HepG2 (cell line): ENCODE data around the gene TST. TPM values are rescaled to one million over a fixed set of nuclear protein-coding genes. Genes with fewer than 3 reads are reported as not detected.
A peak's percentile ranks its signal among the peaks of the same experiment; 100 is the strongest.

Experiments
- KDM2A ChIP-seq: sonication (generic); formaldehyde crosslinking; IDR thresholded peaks from 2 replicates; pipeline ENCODE4 v1.4.0; 2020; ENCODE audit warnings: low read depth, missing genetic modification reagents, borderline replicate concordance
- MBD4 ChIP-seq: IDR thresholded peaks from 2 replicates; pipeline ENCODE4 v1.6.1; 2012; ENCODE audit warnings: low read length, inconsistent platforms, borderline replicate concordance
- MBNL3 ChIP-seq: fragments of 250-450 bp; sonication (Bioruptor Pico); conservative IDR thresholded peaks from 2 replicates; pipeline ENCODE4 v1.8.0; 2022; ENCODE audit warnings: mild to moderate bottlenecking, inconsistent platforms
- MZF1 ChIP-seq: sonication (generic); formaldehyde crosslinking; IDR thresholded peaks from 2 replicates; pipeline ENCODE4 v1.8.1; 2023; ENCODE audit warnings: mild to moderate bottlenecking, missing genetic modification reagents, borderline replicate concordance
- PHF21A ChIP-seq: sonication (generic); formaldehyde crosslinking; IDR thresholded peaks from 2 replicates; pipeline ENCODE4 v1.5.0; 2020; ENCODE audit warnings: mild to moderate bottlenecking, missing genetic modification reagents
- SIX1 ChIP-seq: sonication (generic); formaldehyde crosslinking; IDR thresholded peaks from 2 replicates; pipeline ENCODE4 v1.4.0; 2020; ENCODE audit warnings: missing genetic modification reagents, borderline replicate concordance
- ZNF253 ChIP-seq: sonication (generic); formaldehyde crosslinking; IDR thresholded peaks from 2 replicates; pipeline ENCODE4 v1.8.0; 2022; ENCODE audit warnings: mild to moderate bottlenecking, missing genetic modification reagents, borderline replicate concordance
- ZNF264 ChIP-seq: sonication (generic); formaldehyde crosslinking; IDR thresholded peaks from 2 replicates; pipeline ENCODE4 v1.4.0; 2020; ENCODE audit warnings: missing genetic modification reagents
- ZNF83 ChIP-seq: sonication (generic); formaldehyde crosslinking; IDR thresholded peaks from 2 replicates; pipeline ENCODE4 v1.4.0; 2020; ENCODE audit warnings: missing genetic modification reagents, mild to moderate bottlenecking, borderline replicate concordance
- ZNF878 ChIP-seq: sonication (generic); formaldehyde crosslinking; IDR thresholded peaks from 2 replicates; pipeline ENCODE4 v1.8.1; 2023; ENCODE audit warnings: mild to moderate bottlenecking, missing genetic modification reagents, moderate library complexity
- polyA plus RNA-seq, 8 experiments: library from polyadenylated mRNA; depleted of rRNA in 3 of 8; stranded (reverse) in 7 of 8; unstranded in 1 of 8; fragments of >200 nt; fragmentation: Illumina TruSeq in 4 of 8; extraction: Trizol in 4 of 8; gene quantifications; 2 replicates each; pipeline versions ENCODE4 v1.2.1 to v1.2.3, GENCODE V29; 2011 to 2016; ENCODE audit warnings: low read depth in 4 of 8, missing spikeins in 1 of 8, mixed read lengths in 1 of 8; ENCODE audit not compliant: insufficient read depth in 1 of 8
- total RNA-seq, 5 experiments: library from RNA; depleted of rRNA; stranded (reverse); fragments of >200 nt; fragmentation: Illumina TruSeq; extraction: Trizol; gene quantifications; 2 replicates each; pipeline ENCODE4 v1.2.3, GENCODE V29; 2016; ENCODE audit warnings: low read depth in 1 of 5
- TF ChIP-seq, protein P1 (sequence below): sonication (generic); formaldehyde crosslinking; IDR thresholded peaks from 2 replicates; pipeline ENCODE4 v1.9.0; 2021; ENCODE audit warnings: missing genetic modification reagents, borderline replicate concordance
- TF ChIP-seq, protein P2 (sequence below): IDR thresholded peaks from 2 replicates; pipeline ENCODE4 v1.6.1; 2016; ENCODE audit warnings: mild to moderate bottlenecking, missing biosample characterization, missing genetic modification reagents
- TF ChIP-seq, protein P3 (sequence below): sonication (generic); formaldehyde crosslinking; IDR thresholded peaks from 2 replicates; pipeline ENCODE4 v1.5.1; 2020; ENCODE audit warnings: missing genetic modification reagents, mild to moderate bottlenecking, borderline replicate concordance
- TF ChIP-seq, protein P4 (sequence below): sonication (generic); formaldehyde crosslinking; IDR thresholded peaks from 2 replicates; pipeline ENCODE4 v1.4.0; 2020; ENCODE audit warnings: mild to moderate bottlenecking, missing genetic modification reagents
- TF ChIP-seq, protein P5 (sequence below): sonication (generic); formaldehyde crosslinking; IDR thresholded peaks from 2 replicates; pipeline ENCODE4 v1.5.1; 2020; ENCODE audit warnings: mild to moderate bottlenecking, missing genetic modification reagents, moderate library complexity

TST gene
- total and polyA plus RNA-seq, 2 of the 13 experiments (the other 11 are each of a cell fraction or from before 2014, with no cell fraction given) = 44.6 to 63.6 TPM

DNA sequence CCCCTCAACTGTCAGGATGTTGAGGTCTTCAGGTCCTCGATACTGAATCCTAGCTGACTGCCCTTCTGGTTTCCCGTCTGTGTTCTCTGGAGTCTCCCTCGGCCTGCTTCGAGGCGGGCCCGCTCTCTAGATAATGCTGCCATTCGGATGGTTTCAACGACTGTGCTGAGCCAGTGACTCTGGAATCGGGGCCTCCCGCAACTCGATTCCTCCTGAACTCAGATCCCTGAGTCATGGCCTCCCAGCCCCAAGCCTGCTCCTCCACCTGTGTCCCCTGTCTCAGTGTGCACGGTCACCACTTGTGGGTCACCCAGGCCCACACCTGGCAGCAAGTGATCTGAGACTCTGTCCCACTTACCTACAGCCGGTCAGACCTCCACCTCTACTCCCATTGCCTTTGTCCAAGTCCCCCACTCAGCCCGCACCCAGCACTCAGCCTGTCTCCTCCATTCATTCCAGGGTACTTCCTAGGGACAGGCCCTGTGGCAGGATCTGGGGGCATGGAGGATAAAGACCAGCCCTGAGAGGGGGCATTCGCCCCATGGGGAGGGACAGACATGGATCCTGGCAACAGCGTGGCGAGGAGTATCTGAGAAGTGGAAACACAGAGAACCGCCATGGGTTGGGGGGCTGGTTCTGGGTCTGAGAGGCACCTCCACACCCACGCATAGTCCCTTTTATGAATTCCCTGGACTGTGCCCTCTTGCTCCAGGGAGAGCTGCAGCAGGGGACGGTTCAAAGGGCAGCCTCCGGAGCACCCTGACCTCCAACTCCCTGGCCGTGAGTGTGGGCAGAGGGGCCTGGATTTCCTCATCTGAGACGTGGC lies 14.6 kb upstream of the TST start (continued):
- no peak for TF ChIP-seq MBNL3 (CRISPR knock-in tag)
- TF ChIP-seq ZNF253 = no peak
- TF ChIP-seq ZNF878 = no peak
- TF ChIP-seq, protein P1, sequence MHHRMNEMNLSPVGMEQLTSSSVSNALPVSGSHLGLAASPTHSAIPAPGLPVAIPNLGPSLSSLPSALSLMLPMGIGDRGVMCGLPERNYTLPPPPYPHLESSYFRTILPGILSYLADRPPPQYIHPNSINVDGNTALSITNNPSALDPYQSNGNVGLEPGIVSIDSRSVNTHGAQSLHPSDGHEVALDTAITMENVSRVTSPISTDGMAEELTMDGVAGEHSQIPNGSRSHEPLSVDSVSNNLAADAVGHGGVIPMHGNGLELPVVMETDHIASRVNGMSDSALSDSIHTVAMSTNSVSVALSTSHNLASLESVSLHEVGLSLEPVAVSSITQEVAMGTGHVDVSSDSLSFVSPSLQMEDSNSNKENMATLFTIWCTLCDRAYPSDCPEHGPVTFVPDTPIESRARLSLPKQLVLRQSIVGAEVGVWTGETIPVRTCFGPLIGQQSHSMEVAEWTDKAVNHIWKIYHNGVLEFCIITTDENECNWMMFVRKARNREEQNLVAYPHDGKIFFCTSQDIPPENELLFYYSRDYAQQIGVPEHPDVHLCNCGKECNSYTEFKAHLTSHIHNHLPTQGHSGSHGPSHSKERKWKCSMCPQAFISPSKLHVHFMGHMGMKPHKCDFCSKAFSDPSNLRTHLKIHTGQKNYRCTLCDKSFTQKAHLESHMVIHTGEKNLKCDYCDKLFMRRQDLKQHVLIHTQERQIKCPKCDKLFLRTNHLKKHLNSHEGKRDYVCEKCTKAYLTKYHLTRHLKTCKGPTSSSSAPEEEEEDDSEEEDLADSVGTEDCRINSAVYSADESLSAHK (CRISPR knock-in tag) = no peak
- peak; percentile 88 for TF ChIP-seq PHF21A (CRISPR knock-in tag)
- peak; percentile 21; the same call in 1 of the 2 replicates for TF ChIP-seq MZF1 (CRISPR knock-in tag)
- TF ChIP-seq, protein P2, sequence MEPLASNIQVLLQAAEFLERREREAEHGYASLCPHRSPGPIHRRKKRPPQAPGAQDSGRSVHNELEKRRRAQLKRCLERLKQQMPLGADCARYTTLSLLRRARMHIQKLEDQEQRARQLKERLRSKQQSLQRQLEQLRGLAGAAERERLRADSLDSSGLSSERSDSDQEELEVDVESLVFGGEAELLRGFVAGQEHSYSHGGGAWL (CRISPR knock-in tag) = no peak
- TF ChIP-seq, protein P3, sequence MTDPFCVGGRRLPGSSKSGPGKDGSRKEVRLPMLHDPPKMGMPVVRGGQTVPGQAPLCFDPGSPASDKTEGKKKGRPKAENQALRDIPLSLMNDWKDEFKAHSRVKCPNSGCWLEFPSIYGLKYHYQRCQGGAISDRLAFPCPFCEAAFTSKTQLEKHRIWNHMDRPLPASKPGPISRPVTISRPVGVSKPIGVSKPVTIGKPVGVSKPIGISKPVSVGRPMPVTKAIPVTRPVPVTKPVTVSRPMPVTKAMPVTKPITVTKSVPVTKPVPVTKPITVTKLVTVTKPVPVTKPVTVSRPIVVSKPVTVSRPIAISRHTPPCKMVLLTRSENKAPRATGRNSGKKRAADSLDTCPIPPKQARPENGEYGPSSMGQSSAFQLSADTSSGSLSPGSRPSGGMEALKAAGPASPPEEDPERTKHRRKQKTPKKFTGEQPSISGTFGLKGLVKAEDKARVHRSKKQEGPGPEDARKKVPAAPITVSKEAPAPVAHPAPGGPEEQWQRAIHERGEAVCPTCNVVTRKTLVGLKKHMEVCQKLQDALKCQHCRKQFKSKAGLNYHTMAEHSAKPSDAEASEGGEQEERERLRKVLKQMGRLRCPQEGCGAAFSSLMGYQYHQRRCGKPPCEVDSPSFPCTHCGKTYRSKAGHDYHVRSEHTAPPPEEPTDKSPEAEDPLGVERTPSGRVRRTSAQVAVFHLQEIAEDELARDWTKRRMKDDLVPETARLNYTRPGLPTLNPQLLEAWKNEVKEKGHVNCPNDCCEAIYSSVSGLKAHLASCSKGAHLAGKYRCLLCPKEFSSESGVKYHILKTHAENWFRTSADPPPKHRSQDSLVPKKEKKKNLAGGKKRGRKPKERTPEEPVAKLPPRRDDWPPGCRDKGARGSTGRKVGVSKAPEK = no peak
- 0 out of 2 replicates have a peak, but pooled peaks have one; percentile 38 for TF ChIP-seq ZNF83 (CRISPR knock-in tag)
- TF ChIP-seq, protein P4, sequence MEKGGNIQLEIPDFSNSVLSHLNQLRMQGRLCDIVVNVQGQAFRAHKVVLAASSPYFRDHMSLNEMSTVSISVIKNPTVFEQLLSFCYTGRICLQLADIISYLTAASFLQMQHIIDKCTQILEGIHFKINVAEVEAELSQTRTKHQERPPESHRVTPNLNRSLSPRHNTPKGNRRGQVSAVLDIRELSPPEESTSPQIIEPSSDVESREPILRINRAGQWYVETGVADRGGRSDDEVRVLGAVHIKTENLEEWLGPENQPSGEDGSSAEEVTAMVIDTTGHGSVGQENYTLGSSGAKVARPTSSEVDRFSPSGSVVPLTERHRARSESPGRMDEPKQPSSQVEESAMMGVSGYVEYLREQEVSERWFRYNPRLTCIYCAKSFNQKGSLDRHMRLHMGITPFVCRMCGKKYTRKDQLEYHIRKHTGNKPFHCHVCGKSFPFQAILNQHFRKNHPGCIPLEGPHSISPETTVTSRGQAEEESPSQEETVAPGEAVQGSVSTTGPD (CRISPR knock-in tag) = no peak
- TF ChIP-seq, protein P5, sequence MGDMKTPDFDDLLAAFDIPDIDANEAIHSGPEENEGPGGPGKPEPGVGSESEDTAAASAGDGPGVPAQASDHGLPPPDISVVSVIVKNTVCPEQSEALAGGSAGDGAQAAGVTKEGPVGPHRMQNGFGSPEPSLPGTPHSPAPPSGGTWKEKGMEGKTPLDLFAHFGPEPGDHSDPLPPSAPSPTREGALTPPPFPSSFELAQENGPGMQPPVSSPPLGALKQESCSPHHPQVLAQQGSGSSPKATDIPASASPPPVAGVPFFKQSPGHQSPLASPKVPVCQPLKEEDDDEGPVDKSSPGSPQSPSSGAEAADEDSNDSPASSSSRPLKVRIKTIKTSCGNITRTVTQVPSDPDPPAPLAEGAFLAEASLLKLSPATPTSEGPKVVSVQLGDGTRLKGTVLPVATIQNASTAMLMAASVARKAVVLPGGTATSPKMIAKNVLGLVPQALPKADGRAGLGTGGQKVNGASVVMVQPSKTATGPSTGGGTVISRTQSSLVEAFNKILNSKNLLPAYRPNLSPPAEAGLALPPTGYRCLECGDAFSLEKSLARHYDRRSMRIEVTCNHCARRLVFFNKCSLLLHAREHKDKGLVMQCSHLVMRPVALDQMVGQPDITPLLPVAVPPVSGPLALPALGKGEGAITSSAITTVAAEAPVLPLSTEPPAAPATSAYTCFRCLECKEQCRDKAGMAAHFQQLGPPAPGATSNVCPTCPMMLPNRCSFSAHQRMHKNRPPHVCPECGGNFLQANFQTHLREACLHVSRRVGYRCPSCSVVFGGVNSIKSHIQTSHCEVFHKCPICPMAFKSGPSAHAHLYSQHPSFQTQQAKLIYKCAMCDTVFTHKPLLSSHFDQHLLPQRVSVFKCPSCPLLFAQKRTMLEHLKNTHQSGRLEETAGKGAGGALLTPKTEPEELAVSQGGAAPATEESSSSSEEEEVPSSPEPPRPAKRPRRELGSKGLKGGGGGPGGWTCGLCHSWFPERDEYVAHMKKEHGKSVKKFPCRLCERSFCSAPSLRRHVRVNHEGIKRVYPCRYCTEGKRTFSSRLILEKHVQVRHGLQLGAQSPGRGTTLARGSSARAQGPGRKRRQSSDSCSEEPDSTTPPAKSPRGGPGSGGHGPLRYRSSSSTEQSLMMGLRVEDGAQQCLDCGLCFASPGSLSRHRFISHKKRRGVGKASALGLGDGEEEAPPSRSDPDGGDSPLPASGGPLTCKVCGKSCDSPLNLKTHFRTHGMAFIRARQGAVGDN = peak; percentile 98
- TF ChIP-seq KDM2A (CRISPR knock-in tag) = no peak
- peak; percentile 67; the same call in 1 of the 2 replicates for TF ChIP-seq ZNF264
- no peak for TF ChIP-seq MBD4
- peak; percentile 35; the same call in 1 of the 2 replicates for TF ChIP-seq SIX1 (CRISPR knock-in tag)
